GM12891 (cell line): ENCODE measurements around the gene RASA1. TPM values are rescaled to one million over a fixed set of nuclear protein-coding genes. Genes with fewer than 3 reads are reported as not detected.

Source experiments
- DNase-seq: peaks from one replicate; pipeline ENCODE4 v3.0.0; 2011; ENCODE audit warnings: low spot score; ENCODE audit not compliant: insufficient read length
- FAIRE-seq: peaks from 2 replicates; lab custom pipeline; 2011; peaks lifted over from hg19 to GRCh38; lab: Jason Lieb, UNC
- PAX5 ChIP-seq: IDR thresholded peaks from 2 replicates; pipeline ENCODE4 v1.6.1; 2011; ENCODE audit warnings: low read length, moderate library complexity, mild to moderate bottlenecking; ENCODE audit not compliant: insufficient read depth, severe bottlenecking
- POLR2A ChIP-seq: IDR thresholded peaks from 2 replicates; pipeline ENCODE4 v1.6.1; 2011; ENCODE audit warnings: low read depth, low read length, control low read depth
- POLR2AphosphoS5 ChIP-seq: IDR thresholded peaks from 2 replicates; pipeline ENCODE4 v1.6.1; 2011; ENCODE audit warnings: low read depth, low read length, control low read depth
- POU2F2 ChIP-seq: IDR thresholded peaks from 2 replicates; pipeline ENCODE4 v1.6.1; 2011; ENCODE audit warnings: low read depth, mild to moderate bottlenecking, control low read depth, low read length, moderate library complexity
- SPI1 ChIP-seq: IDR thresholded peaks from 2 replicates; pipeline ENCODE4 v1.6.1; 2011; ENCODE audit warnings: low read depth, low read length, control low read depth
- TAF1 ChIP-seq: IDR thresholded peaks from 2 replicates; pipeline ENCODE4 v1.6.1; 2011; ENCODE audit warnings: low read depth, low read length, control low read depth
- polyA plus RNA-seq: library from polyadenylated mRNA; unstranded; fragments of >200 nt; gene quantifications from one replicate; pipeline ENCODE4 v1.2.1, GENCODE V29; 2012; ENCODE audit warnings: low read depth, missing spikeins, inconsistent platforms; ENCODE audit not compliant: missing spikeins

Gene RASA1
- 24.1 TPM for polyA plus RNA-seq

DNA sequence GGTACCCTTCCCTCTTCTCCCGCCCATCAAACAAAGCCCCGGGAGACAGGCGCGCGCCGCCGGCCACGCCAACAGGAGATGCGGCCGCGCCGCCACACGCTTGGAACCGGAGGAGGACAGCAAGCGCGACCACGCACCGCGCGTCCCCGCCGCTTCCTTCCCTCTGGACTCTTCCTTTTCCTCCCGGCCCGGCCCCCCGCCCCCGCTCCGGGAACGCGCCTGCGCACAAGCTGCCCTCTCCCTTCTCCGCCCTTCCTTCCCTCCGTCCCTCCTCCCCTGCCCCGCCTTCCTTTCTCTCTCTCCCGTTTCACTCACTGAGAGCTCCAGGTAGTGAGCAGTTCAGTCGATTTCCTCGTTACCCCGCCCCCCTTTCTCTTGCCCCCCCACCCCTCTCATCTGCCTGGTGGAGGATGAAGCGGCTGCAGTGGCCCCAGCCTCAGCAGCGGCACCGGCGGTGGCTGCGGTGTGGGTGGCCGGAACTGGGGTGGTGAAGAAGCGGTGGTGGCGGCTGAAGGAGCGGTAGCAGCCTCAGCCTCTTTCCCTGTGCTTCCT lies at the start of gene RASA1:
TSS of gene RASA1 (plus strand) at position 310 of the 552 bp plus-strand sequence. CDS start 569 bp downstream, outside the sequence.
- FAIRE-seq (peak; percentile 99), DNase-seq (peak; percentile 65)
- TF ChIP-seq SPI1 (no peak; the same call in 1 of the 2 replicates), TAF1 (peak; percentile 81), POLR2A (peak; percentile 83), POU2F2 (peak; percentile 50), POLR2AphosphoS5 (peak; percentile 96), PAX5 (no peak)

DNA sequence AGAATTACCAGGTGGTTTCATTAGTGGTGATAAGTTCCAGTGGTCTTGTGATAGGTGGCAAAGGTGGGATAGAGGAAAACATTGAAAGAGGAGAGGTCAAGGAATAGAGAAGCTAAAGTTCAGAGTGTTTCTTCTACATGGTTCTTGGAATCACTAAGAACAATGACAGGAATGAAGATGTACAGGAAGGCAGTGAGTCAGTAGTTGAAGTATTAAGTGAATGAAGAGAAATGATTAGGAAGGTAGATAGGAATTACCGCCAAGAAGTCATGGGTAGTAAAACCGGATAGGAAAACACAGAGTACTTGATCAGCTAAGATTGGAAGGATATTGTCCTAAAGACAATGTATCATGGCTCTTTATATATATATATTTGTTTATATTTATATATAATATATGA lies 37.9 kb upstream of the RASA1 start:
- FAIRE-seq (peak; percentile 38), DNase-seq (no peak)
- TF ChIP-seq POU2F2 (no peak), TAF1 (no peak), PAX5 (no peak), SPI1 (no peak), POLR2A (no peak), POLR2AphosphoS5 (no peak)

DNA sequence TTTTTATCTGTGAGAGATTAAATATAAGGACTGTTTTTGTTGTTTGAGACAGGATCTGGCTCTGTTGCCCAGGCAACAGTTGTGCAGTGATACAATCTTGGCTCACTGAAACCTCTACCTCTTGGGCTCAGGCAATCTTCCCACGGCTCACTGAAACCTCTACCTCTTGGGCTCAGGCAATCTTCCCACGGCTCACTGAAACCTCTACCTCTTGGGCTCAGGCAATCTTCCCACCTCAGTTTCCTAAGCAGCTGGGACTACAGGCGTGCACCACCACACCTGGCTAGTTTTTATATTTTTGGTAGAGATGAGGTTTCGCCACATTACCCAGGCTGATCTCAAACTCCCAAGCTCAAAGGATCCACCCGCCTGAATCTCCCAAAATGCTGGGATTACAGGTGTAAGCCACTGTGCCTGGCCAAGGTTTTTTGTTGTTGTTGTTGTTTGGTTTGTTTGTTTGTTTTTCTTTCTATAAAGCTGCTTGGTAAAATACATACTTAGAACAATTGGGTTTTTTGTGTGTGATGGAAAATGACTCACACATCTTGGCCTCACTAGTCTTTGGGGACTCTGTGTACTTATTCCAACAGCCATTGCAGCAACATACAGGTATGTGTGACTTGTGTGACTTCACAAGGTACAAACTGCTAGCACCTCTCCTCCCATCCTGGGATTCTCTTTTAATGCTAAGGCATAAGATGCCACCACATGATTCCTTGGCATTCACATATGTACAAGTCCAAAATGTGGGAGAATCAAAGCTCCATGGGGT lies 36.5 kb upstream of the RASA1 start:
- TF ChIP-seq PAX5 (peak; percentile 17), POLR2AphosphoS5 (no peak)
- no peak for DNase-seq
- FAIRE-seq: peak; percentile 99

DNA sequence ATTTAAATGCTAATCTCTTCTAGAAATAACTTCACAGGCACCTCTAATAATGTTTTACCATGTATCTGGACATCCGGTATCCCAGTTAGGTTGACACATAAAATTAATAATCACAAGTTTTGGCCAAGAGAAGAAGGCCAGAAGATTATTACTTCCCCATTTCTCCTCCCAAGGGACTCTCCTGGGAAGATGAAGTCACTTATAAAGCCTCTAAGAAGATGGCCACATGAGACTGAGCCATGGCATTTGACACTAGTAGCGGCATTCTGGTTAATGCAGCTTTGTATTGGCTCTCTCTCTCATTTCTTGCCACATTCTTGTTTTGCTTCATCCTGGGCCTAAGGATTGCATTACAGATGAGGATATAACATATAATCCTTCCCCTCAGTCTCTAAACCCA lies 34.5 kb upstream of the RASA1 start:
- no peak for FAIRE-seq
- TF ChIP-seq POLR2A: no peak
- TF ChIP-seq SPI1: no peak
- TF ChIP-seq TAF1: no peak
- TF ChIP-seq POU2F2: no peak
- no peak for TF ChIP-seq POLR2AphosphoS5
- no peak for TF ChIP-seq PAX5
- DNase-seq: no peak

DNA sequence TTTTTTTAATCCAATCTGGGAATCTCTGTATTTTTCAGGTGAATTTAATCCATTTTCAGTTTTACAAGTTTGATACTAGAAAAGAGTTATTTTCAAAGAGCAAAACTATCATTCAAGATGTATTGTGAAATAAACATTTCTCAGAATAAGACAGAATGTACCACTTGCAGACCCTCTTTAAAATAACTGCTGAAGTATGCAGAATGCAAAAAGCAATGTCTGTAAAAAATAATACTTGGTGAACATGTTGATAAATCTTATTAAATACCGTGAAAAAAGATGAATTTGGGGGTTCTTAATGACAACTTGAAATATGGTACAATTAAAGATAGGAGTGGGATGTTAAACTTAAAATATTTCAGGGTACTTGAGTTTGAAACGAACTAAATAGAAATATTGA lies 26.1 kb upstream of the RASA1 start:
- TF ChIP-seq TAF1 (no peak), PAX5 (no peak), POLR2A (no peak), POLR2AphosphoS5 (no peak), SPI1 (no peak)
- no peak for DNase-seq
- no peak for FAIRE-seq

DNA sequence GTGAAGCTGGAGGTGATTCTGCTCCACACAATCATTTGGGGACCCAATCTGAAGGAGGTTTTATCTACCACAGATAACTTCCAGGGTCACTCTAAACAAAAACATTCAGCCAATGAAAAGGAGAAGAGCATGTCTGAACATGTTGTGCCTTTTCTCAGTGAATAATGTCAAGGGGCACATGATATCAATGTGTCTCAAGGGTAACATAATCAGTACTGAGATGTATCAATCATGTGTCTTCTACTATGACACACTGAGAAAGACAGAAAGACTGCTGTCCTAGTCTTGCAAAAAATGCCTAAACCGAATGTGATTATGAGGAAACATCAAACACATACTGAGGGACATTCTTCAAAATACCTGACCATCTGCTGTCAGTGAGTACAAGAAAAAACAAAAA lies 25.4 kb upstream of the RASA1 start:
- TF ChIP-seq PAX5 (no peak), TAF1 (no peak)
- DNase-seq (no peak), FAIRE-seq (peak; percentile 85)

DNA sequence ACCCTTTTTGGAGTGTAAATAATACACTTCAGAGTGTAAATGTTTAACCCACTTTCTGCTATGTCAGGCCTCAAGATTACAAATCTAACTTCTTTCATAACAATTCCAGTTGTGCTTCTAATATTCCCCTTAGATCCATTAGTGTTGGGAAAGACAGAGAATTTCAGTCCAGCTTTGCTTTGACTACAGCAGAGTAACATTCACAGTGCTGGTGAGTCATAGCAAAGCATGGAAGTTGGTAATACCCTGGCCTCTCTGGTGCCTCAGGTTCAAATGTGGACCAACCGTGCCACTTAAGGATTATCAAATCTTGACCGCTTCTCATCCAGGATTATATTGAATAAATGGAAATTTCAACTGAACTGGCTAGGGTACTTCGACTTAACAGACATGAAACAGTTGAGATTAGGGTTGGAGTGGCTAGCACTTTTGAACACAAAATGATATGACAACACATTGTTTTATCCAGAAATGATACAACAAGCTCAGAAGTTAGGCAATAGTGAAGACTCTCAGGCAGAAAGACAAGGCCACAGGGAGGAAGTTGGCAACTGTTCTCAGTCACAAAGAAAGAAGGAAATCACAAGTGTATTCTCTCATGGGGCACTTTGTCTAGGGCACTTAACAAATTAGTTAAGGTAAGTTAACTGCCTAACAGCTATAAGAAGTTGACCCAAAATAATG lies 24.4 kb upstream of the RASA1 start:
- TF ChIP-seq TAF1 (no peak), SPI1 (peak; percentile 63)
- no peak for DNase-seq
- FAIRE-seq: peak; percentile 87

DNA sequence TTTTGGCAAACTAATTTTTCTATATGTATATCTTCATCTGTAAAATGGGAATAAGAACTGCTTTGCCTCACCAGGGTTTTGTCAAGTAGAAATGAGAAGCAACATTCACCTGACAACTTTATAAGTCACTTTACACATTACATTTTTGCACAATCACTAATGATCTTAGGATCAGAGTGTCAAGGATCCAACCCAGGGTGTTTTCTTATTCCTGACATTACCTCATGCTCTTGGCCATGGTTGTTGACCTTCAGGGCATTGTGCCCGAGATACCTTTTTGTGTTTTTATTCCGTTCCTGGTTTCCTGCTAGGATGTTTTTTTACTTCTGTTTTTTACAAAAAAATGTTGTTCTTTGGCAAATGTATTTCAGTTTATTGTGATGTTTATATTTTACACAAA lies 22.2 kb upstream of the RASA1 start:
- DNase-seq: no peak
- no peak for FAIRE-seq

DNA sequence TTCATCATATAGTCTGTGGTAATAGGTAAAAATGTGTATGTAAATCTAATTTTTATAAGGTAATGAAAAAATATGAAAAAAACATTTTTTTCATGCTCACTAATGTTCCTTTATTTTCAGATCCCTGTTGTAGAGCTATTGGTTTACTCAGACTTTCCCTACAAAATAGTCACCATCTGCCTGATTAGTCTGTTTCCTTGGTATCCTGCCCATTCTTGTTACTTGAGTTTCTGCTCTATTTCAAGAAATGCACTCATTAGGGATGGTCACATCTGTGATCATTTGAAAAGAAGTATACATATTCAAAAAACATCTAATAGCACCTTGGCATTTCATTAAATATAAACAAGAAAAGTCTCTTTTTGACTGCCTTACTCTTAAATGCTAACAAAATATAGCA lies 21.6 kb upstream of the RASA1 start:
- TF ChIP-seq PAX5: no peak
- no peak for TF ChIP-seq TAF1
- DNase-seq (no peak), FAIRE-seq (no peak)

More for the DNA sequence above, 22.2 kb upstream of the RASA1 start:
- no peak for TF ChIP-seq TAF1
- TF ChIP-seq PAX5: no peak
- no peak for TF ChIP-seq POU2F2

DNA sequence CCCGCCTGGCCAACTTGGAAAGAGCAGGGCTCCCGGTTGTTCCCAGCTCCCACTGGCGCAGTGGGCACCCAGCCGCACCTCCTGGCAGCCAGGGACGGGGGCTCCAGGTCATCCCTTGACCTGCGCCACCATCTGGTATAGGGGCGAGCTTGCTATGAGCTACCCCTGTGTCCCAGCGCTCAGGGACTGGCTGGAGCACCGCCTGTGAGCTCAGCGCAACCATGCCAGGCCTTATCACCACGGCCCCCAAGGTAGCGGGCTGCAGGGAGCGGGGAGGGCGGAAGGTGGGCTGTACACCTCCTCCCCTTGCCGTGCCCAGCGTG lies 15.4 kb upstream of the RASA1 start:
- FAIRE-seq (no peak), DNase-seq (no peak)
- TF ChIP-seq SPI1: no peak
- no peak for TF ChIP-seq POLR2A
- no peak for TF ChIP-seq POU2F2
- TF ChIP-seq POLR2AphosphoS5: no peak
- no peak for TF ChIP-seq TAF1
- TF ChIP-seq PAX5: no peak
